IMR-90 (cell line): ENCODE measurements around the gene ASB11. TPM values are rescaled to one million over a fixed set of nuclear protein-coding genes. Genes with fewer than 3 reads are reported as not detected.

Experiments used
- ATAC-seq: fragments of 200-7000 bp; cut with Tn5 transposase; 2 replicates; pipeline ENCODE4 v1.9.1; 2020; ENCODE audit warnings: low read depth, mild to moderate bottlenecking, moderate library complexity
- BruUV-seq: library from RNA; stranded (reverse); fragments of 400-500 nt; replicated peaks from 2 replicates; lab custom pipeline; 2021; lab: Mats Ljungman, UMichigan
- CTCF ChIA-PET: fragments of 300-600 bp; formaldehyde crosslinking; extraction: SDS; loops from one replicate; lab custom pipeline; 2021; ENCODE audit warnings: antibody characterized with exemption; lab: Yijun Ruan, JAX
- POLR2A ChIA-PET: fragments of 300-600 bp; sonication (Branson Sonifier 250); formaldehyde crosslinking; loops from one replicate; lab custom pipeline; 2022; ENCODE audit warnings: antibody characterized with exemption; ENCODE audit not compliant: unreplicated experiment; lab: Charles Lee
- DNase-seq: peaks from one replicate; pipeline ENCODE4 v3.0.0; 2013
- H2AFZ ChIP-seq: replicated peaks from 2 replicates; pipeline ENCODE3; 2013; ENCODE audit warnings: low read length, mild to moderate bottlenecking; ENCODE audit not compliant: poor library complexity
- H2AK5ac ChIP-seq: 2 replicates; pipeline ENCODE4 v1.6.1; 2013; ENCODE audit warnings: low read depth, low read length, inconsistent platforms
- H2AK9ac ChIP-seq: replicated peaks from 2 replicates; pipeline ENCODE3; 2013; ENCODE audit warnings: mild to moderate bottlenecking, low read depth, low read length, moderate library complexity; ENCODE audit not compliant: poor library complexity
- H2BK120ac ChIP-seq: 2 replicates; pipeline ENCODE4 v1.6.1; 2013; ENCODE audit warnings: low read depth, low read length, inconsistent platforms
- H2BK15ac ChIP-seq: 3 replicates; pipeline ENCODE4 v1.6.1; 2013; ENCODE audit warnings: low read depth, low read length, inconsistent platforms
- H2BK20ac ChIP-seq: 2 replicates; pipeline ENCODE4 v1.6.1; 2013; ENCODE audit warnings: low read depth, mild to moderate bottlenecking, inconsistent platforms, low read length, moderate library complexity
- H2BK5ac ChIP-seq: 2 replicates; pipeline ENCODE4 v1.6.1; 2013; ENCODE audit warnings: mild to moderate bottlenecking, low read depth, low read length, inconsistent platforms; ENCODE audit not compliant: poor library complexity, severe bottlenecking
- H3K14ac ChIP-seq: replicated peaks from 2 replicates; pipeline ENCODE4 v1.6.1; 2013; ENCODE audit warnings: low read depth, low read length, inconsistent platforms
- H3K18ac ChIP-seq: 2 replicates; pipeline ENCODE4 v1.6.1; 2013; ENCODE audit warnings: low read depth, low read length, control low read depth
- H3K23ac ChIP-seq: 2 replicates; pipeline ENCODE4 v1.6.1; 2013; ENCODE audit warnings: low read depth, low read length, inconsistent platforms
- H3K27ac ChIP-seq: 2 replicates; pipeline ENCODE4 v1.5.1; 2013; ENCODE audit warnings: mild to moderate bottlenecking, control low read depth, low read length; ENCODE audit not compliant: insufficient read depth
- H3K27me3 ChIP-seq: 2 replicates; pipeline ENCODE4 v1.6.1; 2013; ENCODE audit warnings: low read length; ENCODE audit not compliant: control insufficient read depth, insufficient read depth
- H3K36me3 ChIP-seq: 2 replicates; pipeline ENCODE4 v1.6.1; 2013; ENCODE audit warnings: low read length, mixed read lengths; ENCODE audit not compliant: control insufficient read depth, insufficient read depth
- H3K4ac ChIP-seq: 2 replicates; pipeline ENCODE4 v1.6.1; 2013; ENCODE audit warnings: low read depth, low read length, inconsistent platforms
- H3K4me1 ChIP-seq: 2 replicates; pipeline ENCODE4 v1.6.1; 2013; ENCODE audit warnings: low read length, mixed read lengths; ENCODE audit not compliant: control insufficient read depth, insufficient read depth
- H3K4me2 ChIP-seq: 2 replicates; pipeline ENCODE4 v1.6.1; 2013; ENCODE audit warnings: low read depth, mild to moderate bottlenecking, control low read depth, low read length, moderate library complexity
- H3K4me3 ChIP-seq: 2 replicates; pipeline ENCODE4 v1.5.1; 2013; ENCODE audit warnings: low read depth, mild to moderate bottlenecking, control low read depth, low read length, moderate library complexity; ENCODE audit not compliant: insufficient read depth
- H3K56ac ChIP-seq: 2 replicates; pipeline ENCODE4 v1.6.1; 2013; ENCODE audit warnings: low read length, inconsistent platforms; ENCODE audit not compliant: insufficient read depth; ENCODE audit errors: extremely low read depth
- H3K79me1 ChIP-seq, 2 experiments: 2 replicates each; pipeline ENCODE4 v1.6.1; 2013; ENCODE audit warnings: low read length in 2 of 2, inconsistent platforms in 1 of 2, low read depth in 1 of 2
- H3K9ac ChIP-seq: 2 replicates; pipeline ENCODE4 v1.6.1; 2013; ENCODE audit warnings: low read depth, low read length, control low read depth
- H3K9me1 ChIP-seq: 2 replicates; pipeline ENCODE4 v1.6.1; 2013; ENCODE audit warnings: low read length, inconsistent platforms; ENCODE audit not compliant: insufficient read depth
- H3K9me3 ChIP-seq: 2 replicates; pipeline ENCODE4 v1.6.1; 2013; ENCODE audit warnings: low read length; ENCODE audit not compliant: control insufficient read depth, insufficient read depth
- H4K20me1 ChIP-seq: 2 replicates; pipeline ENCODE4 v1.6.1; 2013; ENCODE audit warnings: low read length, inconsistent platforms; ENCODE audit not compliant: insufficient read depth
- H4K5ac ChIP-seq: 2 replicates; pipeline ENCODE4 v1.6.1; 2013; ENCODE audit warnings: mild to moderate bottlenecking, low read depth, low read length, control low read depth
- H4K8ac ChIP-seq, 2 experiments: 2 replicates each; pipeline ENCODE4 v1.6.1; 2013; ENCODE audit warnings: low read depth in 2 of 2, low read length in 2 of 2, control low read depth in 1 of 2, inconsistent platforms in 1 of 2
- H4K91ac ChIP-seq: 2 replicates; pipeline ENCODE4 v1.6.1; 2013; ENCODE audit warnings: low read depth, low read length, inconsistent platforms; ENCODE audit not compliant: insufficient read depth
- BHLHE40 ChIP-seq: fragments of 150-350 bp; IDR thresholded peaks from 2 replicates; pipeline ENCODE4 v1.6.1; 2016; ENCODE audit warnings: mild to moderate bottlenecking, low read depth, low read length
- CHD1 ChIP-seq: IDR thresholded peaks from 2 replicates; pipeline ENCODE4 v1.6.1; 2012; ENCODE audit warnings: low read depth, low read length, improper control_type of control experiment
- CTCF ChIP-seq: conservative IDR thresholded peaks from 2 replicates; pipeline ENCODE4 v1.5.1; 2012; ENCODE audit warnings: mild to moderate bottlenecking, low read depth, low read length, improper control_type of control experiment
- ELK1 ChIP-seq: fragments of 150-350 bp; IDR thresholded peaks from 2 replicates; pipeline ENCODE4 v1.6.1; 2016; ENCODE audit warnings: low read depth, mild to moderate bottlenecking, low read length, moderate library complexity, borderline replicate concordance
- RAD21 ChIP-seq: IDR thresholded peaks from 2 replicates; pipeline ENCODE4 v1.6.1; 2012; ENCODE audit warnings: low read length, improper control_type of control experiment
- RCOR1 ChIP-seq: IDR thresholded peaks from 2 replicates; pipeline ENCODE4 v1.6.1; 2012; ENCODE audit warnings: mild to moderate bottlenecking, low read length, improper control_type of control experiment; ENCODE audit not compliant: insufficient replicate concordance
- RFX5 ChIP-seq: IDR thresholded peaks from 2 replicates; pipeline ENCODE4 v1.8.0; 2012; ENCODE audit warnings: low read depth, mild to moderate bottlenecking, low read length, moderate library complexity
- SMC3 ChIP-seq: fragments of 150-350 bp; IDR thresholded peaks from 2 replicates; pipeline ENCODE4 v1.6.1; 2016; ENCODE audit warnings: low read depth, mild to moderate bottlenecking, antibody characterized with exemption, low read length, moderate library complexity
- USF2 ChIP-seq: fragments of 150-350 bp; IDR thresholded peaks from 2 replicates; pipeline ENCODE4 v1.6.1; 2017; ENCODE audit warnings: mild to moderate bottlenecking, antibody characterized with exemption, low read length, low read depth
- dilution Hi-C: fragments of 300-500 bp; cut with HindIII; formaldehyde crosslinking; loops from one replicate; pipeline ENCODE4 v1.14.3; 2018; ENCODE audit warnings: low sequenced_read_pairs; ENCODE audit not compliant: unreplicated experiment
- in situ Hi-C: fragments of 300-500 bp; cut with MboI; formaldehyde crosslinking; loops from 3 replicates; pipeline ENCODE4 v1.14.3; 2019; ENCODE audit warnings: low sequenced_read_pairs, inconsistent platforms, mixed read lengths
- intact Hi-C: fragments of 100-400 bp; cut with micrococcal nuclease; formaldehyde crosslinking; loops from 2 replicates; pipeline ENCODE4 v1.10.0; 2022
- polyA plus RNA-seq, 3 experiments: library from polyadenylated mRNA; depleted of rRNA; stranded (reverse); fragments of >200 nt; gene quantifications; 2 replicates each; pipeline ENCODE4 v1.2.3, GENCODE V29; 2012; ENCODE audit warnings: low replicate concordance in 1 of 3
- total RNA-seq: library from RNA; depleted of rRNA; stranded (reverse); fragments of >200 nt; gene quantifications from 2 replicates; pipeline ENCODE4 v1.2.3, GENCODE V29; 2012

The ASB11 gene
- total and polyA plus RNA-seq, 2 of the 4 experiments (the other 2 are of a cell fraction) = not detected

- intact Hi-C loops = loop anchor here (10.0 kb wide), 1 partner anchor 331 kb away; no protein-coding TSS in a partner anchor
- Histone ChIP-seq H3K27ac (no peak overlapping the region), H3K9me3 (no peaks in the 10 kb centered on the region), H2BK120ac (no peak overlapping the region), H2BK20ac (no peak overlapping the region), H3K9ac (no peak overlapping the region), H3K4me3 (no peak overlapping the region), H3K9me1 (no peaks in the 10 kb centered on the region), H2BK5ac (no peak overlapping the region), H4K91ac (no peak overlapping the region; the same call in 1 of the 2 replicates), H2BK15ac (no peak overlapping the region), H4K8ac (no peak overlapping the region), H3K23ac (no peak overlapping the region), H2AFZ (no peak overlapping the region), H3K27me3 (peaks cover 5% of the 10 kb centered on the region), H4K5ac (no peak overlapping the region), H3K4me1 (peaks cover 2% of the 10 kb centered on the region; the same call in 1 of the 2 replicates), H3K36me3 (no peaks in the 10 kb centered on the region), H3K4me2 (no peak overlapping the region), H4K20me1 (no peaks in the 10 kb centered on the region), H3K56ac (no peak overlapping the region), H3K79me1 (no peaks in the 10 kb centered on the region), H2AK5ac (no peak overlapping the region), H3K18ac (peak overlapping the region; percentile 13; the same call in 1 of the 2 replicates), H2AK9ac (no peak overlapping the region), H3K14ac (no peak overlapping the region), H3K4ac (no peak overlapping the region)
- CTCF ChIA-PET = no interaction called here
- DNase-seq (no peak), ATAC-seq (no peak)
- TF ChIP-seq ELK1 = no peak
- TF ChIP-seq BHLHE40 = no peak
- no peak for TF ChIP-seq USF2
- no peak for TF ChIP-seq SMC3
- no peak for TF ChIP-seq CTCF
- TF ChIP-seq RAD21 = no peak
- no peak for TF ChIP-seq RCOR1
- TF ChIP-seq CHD1 = no peak
- no peak for TF ChIP-seq RFX5
- in situ Hi-C loops = loop anchor here (10.0 kb wide), 1 partner anchor 221 kb away; no protein-coding TSS in a partner anchor
- POLR2A ChIA-PET = no interaction called here
- dilution Hi-C loops = no loop called here
- no TSS peak for BruUV-seq
Observed at GRCh38 chrX:15344106-15344505, 28.7 kb upstream of the ASB11 start.
